LHCN-M2 (cell line): Measurements from ENCODE around the gene CLNK. TPM values are rescaled to one million over a fixed set of nuclear protein-coding genes. Genes with fewer than 3 reads are reported as not detected.

Source experiments
- DNase-seq: peaks from one replicate; pipeline ENCODE4 v3.0.0-alpha.2; 2012; ENCODE audit warnings: low read depth
- polyA plus RNA-seq: library from polyadenylated mRNA; unstranded; fragments of >200 nt; gene quantifications from one replicate; pipeline ENCODE4 v1.2.1, GENCODE V29; 2012; ENCODE audit warnings: missing spikeins
- total RNA-seq: library from RNA; depleted of rRNA; stranded (reverse); fragments of >200 nt; gene quantifications from 2 replicates; pipeline ENCODE4 v1.2.3, GENCODE V29; 2014; rRNA removed

The CLNK gene, protein sequence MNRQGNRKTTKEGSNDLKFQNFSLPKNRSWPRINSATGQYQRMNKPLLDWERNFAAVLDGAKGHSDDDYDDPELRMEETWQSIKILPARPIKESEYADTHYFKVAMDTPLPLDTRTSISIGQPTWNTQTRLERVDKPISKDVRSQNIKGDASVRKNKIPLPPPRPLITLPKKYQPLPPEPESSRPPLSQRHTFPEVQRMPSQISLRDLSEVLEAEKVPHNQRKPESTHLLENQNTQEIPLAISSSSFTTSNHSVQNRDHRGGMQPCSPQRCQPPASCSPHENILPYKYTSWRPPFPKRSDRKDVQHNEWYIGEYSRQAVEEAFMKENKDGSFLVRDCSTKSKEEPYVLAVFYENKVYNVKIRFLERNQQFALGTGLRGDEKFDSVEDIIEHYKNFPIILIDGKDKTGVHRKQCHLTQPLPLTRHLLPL
- not detected in 2 replicates for total RNA-seq
- polyA plus RNA-seq: not detected

DNA sequence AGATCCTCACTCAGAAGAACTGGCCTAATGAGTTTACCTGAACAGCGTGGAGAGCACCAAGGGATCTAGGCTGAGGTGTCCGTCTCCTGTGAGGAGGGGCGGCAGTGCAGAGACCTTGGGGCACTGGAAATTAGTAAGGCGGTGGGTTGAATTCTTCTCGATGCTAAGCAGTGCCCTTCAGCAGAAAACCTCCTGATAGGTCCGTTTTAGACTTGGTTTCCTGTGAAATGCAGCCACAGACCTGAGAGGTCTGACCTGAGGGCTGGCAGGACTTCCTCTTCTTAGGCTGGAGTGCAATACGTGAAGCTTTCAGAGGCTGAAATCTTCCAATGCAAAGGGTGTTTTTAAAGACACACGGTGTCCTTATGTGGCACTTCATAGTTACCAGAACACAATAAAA lies at the start of gene CLNK:
CLNK (minus strand) TSS at position 138 of the 400 bp plus-strand sequence. CDS start 16,899 bp downstream, outside the sequence.
- no peak for DNase-seq

DNA sequence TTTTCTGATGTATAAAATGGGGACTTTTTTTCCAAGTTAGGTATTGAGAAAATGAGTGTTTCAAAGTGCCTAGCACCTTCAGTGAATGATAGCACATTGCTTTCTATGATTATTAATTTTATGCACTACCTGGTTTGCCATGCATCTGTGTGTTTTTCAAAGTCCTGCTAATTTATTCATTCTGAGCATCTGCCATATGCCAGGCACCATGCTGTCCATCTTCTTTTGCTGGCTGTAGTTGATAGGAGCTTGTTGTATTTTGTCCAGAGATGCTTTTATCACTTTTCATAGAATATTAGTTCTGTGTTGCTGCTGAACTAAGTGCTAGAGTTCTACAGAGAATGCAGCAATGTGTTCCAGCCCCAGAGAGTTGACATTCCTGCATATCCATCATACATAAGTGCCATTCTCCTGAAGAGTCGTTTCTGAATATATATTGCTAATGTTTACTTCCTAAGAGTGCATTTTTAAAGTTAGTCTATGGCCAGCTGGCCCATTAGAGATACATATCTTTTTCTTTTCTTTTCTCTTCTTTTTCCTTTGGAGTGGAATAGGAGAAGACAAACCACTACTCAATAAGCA lies 49.0 kb upstream of the CLNK start:
- no peak for DNase-seq

DNA sequence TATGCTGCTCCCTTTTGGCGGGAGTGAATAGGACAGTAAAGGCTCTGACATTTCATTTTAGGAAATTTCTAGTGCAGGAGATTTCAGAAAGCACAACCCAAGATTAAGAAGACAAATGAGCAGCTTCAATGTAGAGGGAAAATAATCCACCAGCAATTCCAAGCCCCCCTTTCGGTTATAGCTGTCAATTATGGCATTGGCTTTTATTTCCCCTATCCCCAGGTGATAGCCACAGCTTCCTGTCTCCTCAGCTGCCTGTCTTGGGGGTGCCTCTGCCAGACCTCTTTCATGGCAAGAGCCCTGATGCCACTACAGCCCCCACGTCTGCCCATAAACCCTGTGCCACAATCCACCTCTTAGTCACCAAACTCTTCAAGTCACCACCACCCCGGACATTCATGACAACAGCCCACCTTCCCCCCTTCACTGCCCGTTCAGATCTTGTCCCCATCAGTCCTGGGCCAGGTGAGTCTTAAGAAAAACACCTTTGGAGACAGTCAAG lies 48.4 kb upstream of the CLNK start:
- no peak for DNase-seq

DNA sequence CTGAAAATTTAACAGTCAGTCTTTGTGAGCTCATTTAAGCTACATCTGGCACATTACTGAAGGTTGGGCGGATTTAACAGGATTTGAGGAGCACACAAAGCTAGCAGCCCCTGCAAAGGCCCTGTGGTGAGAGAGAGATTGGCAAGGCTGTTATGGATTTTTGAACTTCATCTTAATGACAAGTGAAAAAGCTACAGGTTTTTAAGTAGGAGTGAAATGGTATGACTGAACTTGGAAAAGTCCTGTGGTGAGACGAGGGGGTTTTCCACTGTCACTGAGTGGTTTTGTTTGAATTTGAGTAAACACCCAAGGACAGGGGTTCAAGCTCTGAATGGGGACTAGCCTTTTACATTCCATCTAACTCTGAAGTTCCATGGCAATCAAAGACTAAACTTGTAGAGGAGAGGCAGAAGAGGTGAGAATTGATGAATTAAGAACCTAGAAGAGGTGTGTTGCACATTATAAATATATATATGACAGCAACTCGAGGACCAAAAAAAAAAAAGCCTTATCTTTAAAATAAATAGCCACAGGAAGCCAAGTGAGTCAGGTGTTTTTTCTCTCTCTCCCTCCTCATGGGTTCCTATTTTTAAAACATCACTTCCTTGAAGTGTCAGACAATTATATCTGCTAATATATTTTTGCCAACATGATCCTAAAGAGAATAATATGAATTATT lies 47.8 kb upstream of the CLNK start:
- DNase-seq: no peak

DNA sequence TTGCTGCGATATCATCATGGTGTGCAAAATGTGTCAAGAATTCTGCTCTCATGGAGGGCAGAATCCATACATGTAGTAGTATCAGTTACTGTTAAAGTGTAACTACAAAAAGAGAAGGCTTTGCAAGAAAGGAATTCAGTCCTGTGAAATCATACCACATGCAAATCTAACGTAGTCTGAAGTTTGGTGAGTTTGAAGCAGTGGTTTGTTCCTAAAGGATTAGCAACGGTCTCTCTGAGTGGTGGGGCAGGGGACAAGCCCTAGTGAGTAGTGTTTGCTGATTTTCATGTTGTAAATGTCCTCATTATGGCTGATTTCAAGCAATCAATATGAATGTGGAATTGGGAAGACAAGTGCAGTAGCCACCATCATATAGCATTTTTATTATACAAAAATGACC lies 47.1 kb upstream of the CLNK start:
- DNase-seq: no peak

GRCh38 chr4:10731162-10731561 lies 46.6 kb upstream of the CLNK start:
- no peak for DNase-seq

DNA sequence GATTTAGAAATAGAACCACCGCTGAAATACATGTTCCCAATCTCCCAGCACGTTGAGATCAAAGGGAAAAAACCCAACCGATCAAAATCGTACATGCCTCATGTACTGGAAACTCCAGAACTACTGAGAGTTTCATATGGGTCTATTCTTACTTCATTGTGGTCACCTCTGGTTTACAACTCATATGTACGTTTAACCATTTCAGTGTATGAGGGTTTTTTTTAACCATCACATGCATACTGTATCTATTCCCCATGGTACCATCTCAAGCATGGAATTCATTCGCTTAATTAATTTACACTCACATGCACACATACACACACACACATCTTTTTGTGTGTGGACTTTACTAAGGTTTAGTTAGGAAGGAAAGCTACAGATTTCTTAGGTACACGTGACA lies 46.0 kb upstream of the CLNK start:
- no peak for DNase-seq

DNA sequence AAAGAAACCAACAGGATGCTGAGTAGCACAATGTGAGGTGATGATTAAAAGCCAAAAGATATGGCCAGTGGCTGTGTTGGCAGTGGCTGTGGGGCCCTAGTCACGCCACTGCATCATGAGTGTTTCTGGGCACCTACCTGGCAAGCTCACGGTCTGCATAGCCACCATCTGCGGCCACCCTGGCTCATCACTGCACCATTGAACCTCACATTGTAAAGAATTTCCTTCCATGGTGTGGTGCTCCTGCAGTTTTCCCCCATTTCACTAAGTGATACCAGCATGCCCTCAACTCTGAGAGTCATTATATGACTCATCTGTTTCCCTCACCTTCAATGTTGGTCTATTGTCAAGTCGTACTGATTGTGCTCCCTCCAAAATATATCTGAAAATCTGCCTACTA lies 45.5 kb upstream of the CLNK start:
- no peak for DNase-seq

DNA sequence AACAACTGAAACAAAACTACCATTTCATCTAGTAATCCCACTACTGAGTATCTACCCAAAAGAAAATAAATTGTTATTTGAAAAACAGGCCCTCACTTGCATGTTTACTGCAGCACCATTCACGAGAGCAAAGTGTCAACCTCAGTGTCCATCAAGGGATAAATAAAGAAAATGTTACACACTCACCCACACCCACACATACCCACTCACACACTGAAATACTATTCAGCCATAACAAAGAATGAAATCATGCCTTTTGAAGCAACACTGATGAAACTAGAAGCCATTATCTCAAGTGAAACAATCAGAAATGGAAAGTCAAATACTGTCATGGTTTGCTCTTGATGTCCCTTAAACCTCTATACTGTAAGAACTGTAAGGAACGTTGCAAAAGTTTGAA lies 44.8 kb upstream of the CLNK start:
- DNase-seq: no peak

DNA sequence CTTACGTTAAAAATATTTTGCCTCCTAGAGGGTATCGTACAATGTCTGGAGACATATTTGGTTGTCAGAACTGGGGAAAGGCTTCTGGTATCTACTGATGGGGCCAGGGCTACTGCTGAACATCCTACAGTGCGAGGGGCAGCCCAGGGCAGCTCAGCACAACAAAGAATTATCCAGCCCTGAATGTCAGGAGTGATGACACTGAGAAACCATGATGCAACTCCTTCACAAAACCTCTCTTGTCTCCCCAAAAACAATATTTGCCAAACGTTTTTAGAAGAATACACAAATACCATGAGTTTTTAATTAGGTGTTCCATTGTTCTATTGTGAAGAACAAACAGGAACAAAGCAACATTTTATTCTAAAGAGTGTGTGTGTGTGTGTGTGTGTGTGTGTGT lies 43.4 kb upstream of the CLNK start:
- DNase-seq: no peak

DNA sequence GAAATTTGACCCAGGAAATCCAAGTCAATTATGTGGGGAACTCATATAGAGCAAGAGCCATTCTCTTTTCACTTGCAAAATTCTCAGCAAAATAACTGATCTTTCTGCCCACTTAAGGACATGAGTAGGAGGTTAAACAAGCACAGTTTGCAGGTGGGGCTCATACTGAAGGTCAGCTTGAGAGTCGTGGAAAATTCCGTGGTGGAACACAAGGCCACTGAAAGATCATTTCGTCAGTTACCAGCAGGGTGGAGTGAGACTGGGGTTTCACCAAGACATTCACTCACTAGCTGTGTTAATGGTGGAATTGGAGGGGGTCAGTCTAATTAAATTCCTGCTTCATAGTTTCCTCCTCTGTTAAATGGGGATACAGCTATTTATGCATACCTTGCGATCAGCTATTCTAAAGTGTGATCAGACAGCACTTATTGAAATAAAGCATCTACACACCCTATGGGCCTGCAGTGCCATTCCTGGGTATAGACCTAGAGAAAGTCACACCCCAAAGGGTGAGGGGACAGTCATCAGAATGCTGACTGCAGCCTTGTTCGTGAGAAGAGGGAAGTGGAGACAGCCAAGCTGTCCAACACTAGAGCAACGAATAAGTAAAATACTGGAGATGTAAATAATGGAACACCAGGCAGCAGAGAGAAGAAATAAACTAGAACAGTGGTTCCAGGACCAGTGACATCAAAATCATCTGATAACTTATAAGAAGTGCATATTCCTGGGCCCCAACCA lies 42.7 kb upstream of the CLNK start:
- no peak for DNase-seq

GRCh38 chr4:10722957-10723356 lies 38.4 kb upstream of the CLNK start:
- no peak for DNase-seq

- no peak for DNase-seq
These were observed 37.0 kb upstream of the CLNK start for GRCh38 chr4:10721616-10722015.

DNA sequence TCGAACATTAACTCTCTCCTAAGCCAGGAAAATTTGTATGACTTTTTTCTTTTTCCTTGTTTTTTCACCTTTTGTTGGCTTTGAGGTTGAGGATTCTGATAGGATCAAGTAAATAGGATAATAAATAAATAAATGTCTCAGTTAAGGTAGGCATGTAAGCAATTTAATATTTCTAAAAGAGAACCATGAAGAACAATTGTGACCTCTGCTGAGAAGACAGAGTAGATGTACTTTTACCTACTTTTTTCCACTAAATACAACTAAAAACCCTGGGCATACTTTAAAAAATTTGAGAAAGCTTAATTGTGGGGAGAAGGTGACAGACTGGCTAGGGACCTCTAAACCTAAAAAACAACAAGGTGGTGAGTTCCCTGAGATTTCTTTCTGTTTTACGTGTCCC lies 31.6 kb upstream of the CLNK start:
- peak; percentile 29 for DNase-seq

DNA sequence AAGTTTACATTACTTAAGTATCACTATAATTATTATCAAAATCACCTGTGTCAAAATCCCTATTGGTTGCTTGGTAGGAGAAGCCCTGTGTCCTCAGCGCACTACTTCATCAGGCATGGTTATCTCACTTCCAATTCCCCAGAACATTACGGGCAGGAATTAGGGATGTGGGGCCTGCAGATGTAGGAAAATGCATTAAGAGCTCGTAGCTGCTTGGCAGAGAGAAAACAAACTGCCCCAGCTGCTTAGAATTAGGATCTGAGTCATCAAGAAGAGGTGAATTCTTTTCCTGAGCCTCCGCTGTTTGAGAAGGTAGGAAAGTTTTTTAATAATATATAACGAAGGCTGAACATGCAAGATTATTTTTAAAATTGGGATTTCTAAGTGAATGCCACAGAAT lies 31.1 kb upstream of the CLNK start:
- DNase-seq: peak; percentile 71

GRCh38 chr4:10715135-10715534 lies 30.6 kb upstream of the CLNK start:
- DNase-seq: no peak

DNA sequence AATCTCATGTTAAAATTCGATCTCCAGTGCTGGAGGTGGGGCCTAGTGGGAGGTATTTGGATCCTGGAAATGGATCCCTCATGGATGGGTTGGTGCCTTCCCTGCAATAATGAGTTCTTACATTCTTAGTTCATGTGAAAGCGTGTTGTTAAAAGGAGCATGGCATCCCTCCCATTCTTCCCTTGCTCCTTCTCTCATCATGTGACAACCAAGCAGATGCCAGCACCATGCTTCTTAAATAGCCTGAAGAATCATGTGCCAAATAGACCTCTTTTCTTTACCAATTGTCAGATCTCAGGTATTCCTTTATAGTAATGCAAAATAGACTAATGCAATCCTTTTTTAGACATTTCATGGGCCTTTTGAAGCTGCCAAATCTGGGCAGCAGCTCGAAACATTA lies 29.0 kb upstream of the CLNK start:
- no peak for DNase-seq

- peak; percentile 38 for DNase-seq
These were observed 21.7 kb upstream of the CLNK start for GRCh38 chr4:10706236-10706635.

DNA sequence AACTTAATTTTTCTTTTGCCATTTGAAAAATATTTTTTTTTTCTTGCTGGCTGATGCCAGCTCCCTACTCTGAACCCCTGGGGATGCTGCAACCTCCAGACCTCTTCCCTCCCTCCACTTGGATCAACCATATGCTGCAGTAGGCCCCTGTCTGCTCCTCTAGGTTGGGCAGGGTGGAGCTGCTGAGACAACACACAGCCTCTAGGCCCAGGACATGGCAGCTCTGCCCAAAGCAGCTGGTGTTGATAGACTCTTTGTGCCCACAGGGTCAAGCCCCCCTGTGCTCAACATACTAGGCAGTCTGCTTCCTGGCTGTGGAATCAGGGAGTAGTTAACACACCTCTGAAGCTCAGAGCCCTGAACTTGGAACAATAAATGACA lies 19.9 kb upstream of the CLNK start:
- peak; percentile 77 for DNase-seq

DNA sequence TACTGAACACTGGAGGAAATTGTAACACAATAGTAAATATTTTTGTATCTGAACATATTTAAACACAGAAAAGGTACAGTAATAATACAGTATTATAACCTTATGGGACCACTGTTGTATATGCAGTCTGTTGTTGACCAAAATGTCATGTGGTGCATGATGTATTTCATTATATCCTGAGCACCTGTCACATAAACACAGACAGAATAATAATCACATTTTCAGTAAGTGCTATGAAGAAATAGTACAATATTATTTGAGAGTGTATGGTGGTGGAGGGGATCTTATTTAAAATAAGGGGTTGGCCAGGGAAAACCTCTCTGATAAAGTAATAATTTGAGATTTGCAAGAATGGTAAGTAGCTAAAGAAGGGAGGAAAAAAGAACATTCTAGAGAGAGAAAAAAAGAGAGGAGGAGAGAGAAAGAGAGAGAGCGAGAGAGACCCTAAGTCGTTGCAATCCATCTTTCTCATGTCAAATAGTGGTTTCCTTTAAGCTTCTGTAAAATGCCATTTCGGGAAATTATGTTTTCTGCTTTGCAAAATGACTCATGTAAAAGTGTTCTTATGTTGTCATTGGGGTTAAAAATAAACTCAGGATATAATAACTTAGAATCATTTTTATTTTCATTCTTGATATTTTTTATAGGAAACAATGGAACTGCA lies 19.3 kb upstream of the CLNK start:
- peak; percentile 70 for DNase-seq

GRCh38 chr4:10703156-10703555 lies 18.6 kb upstream of the CLNK start:
- peak; percentile 61 for DNase-seq
